Astrocyte (in vitro differentiated cells and primary cell): ENCODE measurements around the gene LYPLA2. TPM values are rescaled to one million over a fixed set of nuclear protein-coding genes. Genes with fewer than 3 reads are reported as not detected.
"Not testable (repeated sequence)": the region's sequence is repeated elsewhere in the genome, so short reads cannot be mapped to it uniquely, and the experiment has no call there.

Experiments
- DNase-seq: peaks from one replicate; pipeline ENCODE4 v3.0.0-alpha.2; 2010; ENCODE audit warnings: low read depth
- FAIRE-seq: peaks from 2 replicates; lab custom pipeline; 2011; peaks lifted over from hg19 to GRCh38; lab: Jason Lieb, UNC
- H2AFZ ChIP-seq: 2 replicates; pipeline ENCODE4 v1.6.0; 2012; ENCODE audit warnings: low read depth, low read length, inconsistent platforms
- H3K27ac ChIP-seq: 2 replicates; pipeline ENCODE4 v1.5.1; 2011; ENCODE audit warnings: low read depth, low read length, inconsistent platforms
- H3K27me3 ChIP-seq: 2 replicates; pipeline ENCODE4 v1.6.0; 2011; ENCODE audit warnings: low read length, inconsistent platforms; ENCODE audit not compliant: insufficient read depth
- H3K36me3 ChIP-seq: 2 replicates; pipeline ENCODE4 v1.5.1; 2011; ENCODE audit warnings: low read length, inconsistent platforms; ENCODE audit not compliant: insufficient read depth
- H3K4me1 ChIP-seq: 2 replicates; pipeline ENCODE4 v1.5.1; 2011; ENCODE audit warnings: low read length, inconsistent platforms; ENCODE audit not compliant: insufficient read depth
- H3K4me2 ChIP-seq: 2 replicates; pipeline ENCODE4 v1.6.0; 2012; ENCODE audit warnings: low read length, inconsistent platforms
- H3K4me3 ChIP-seq: 2 replicates; pipeline ENCODE4 v1.5.1; 2011; ENCODE audit warnings: low read depth, mild to moderate bottlenecking, low read length, inconsistent platforms; ENCODE audit not compliant: insufficient read depth
- H3K79me2 ChIP-seq: 2 replicates; pipeline ENCODE4 v1.6.0; 2012; ENCODE audit warnings: mild to moderate bottlenecking, low read length, inconsistent platforms; ENCODE audit not compliant: insufficient read depth
- H3K9ac ChIP-seq: 2 replicates; pipeline ENCODE4 v1.6.0; 2012; ENCODE audit warnings: mild to moderate bottlenecking, low read length, inconsistent platforms
- H3K9me3 ChIP-seq: 2 replicates; pipeline ENCODE4 v1.5.1; 2012; ENCODE audit warnings: low read depth, mild to moderate bottlenecking, low read length, inconsistent platforms; ENCODE audit not compliant: insufficient read depth
- H4K20me1 ChIP-seq: 2 replicates; pipeline ENCODE4 v1.6.0; 2012; ENCODE audit warnings: low read length, inconsistent platforms; ENCODE audit not compliant: insufficient read depth
- H3K27ac Mint-ChIP-seq: one replicate; pipeline ENCODE4 v1.8.0; 2021; ENCODE audit warnings: mild to moderate bottlenecking, mixed read lengths; ENCODE audit not compliant: unreplicated experiment
- H3K27me3 Mint-ChIP-seq: one replicate; pipeline ENCODE4 v1.8.0; 2021; ENCODE audit warnings: low read depth, mixed read lengths; ENCODE audit not compliant: unreplicated experiment
- H3K36me3 Mint-ChIP-seq: one replicate; pipeline ENCODE4 v1.8.0; 2021; ENCODE audit warnings: low read depth, mixed read lengths; ENCODE audit not compliant: unreplicated experiment
- H3K4me1 Mint-ChIP-seq: one replicate; pipeline ENCODE4 v1.8.0; 2021; ENCODE audit warnings: low read depth, mixed read lengths; ENCODE audit not compliant: unreplicated experiment
- H3K4me3 Mint-ChIP-seq: one replicate; pipeline ENCODE4 v1.8.0; 2021; ENCODE audit warnings: mild to moderate bottlenecking, moderate library complexity, mixed read lengths; ENCODE audit not compliant: unreplicated experiment
- H3K9me3 Mint-ChIP-seq: one replicate; pipeline ENCODE4 v1.8.0; 2021; ENCODE audit warnings: mild to moderate bottlenecking, mixed read lengths; ENCODE audit not compliant: unreplicated experiment
- EZH2 ChIP-seq: IDR thresholded peaks from 2 replicates; pipeline ENCODE4 v1.6.1; 2012; ENCODE audit warnings: mild to moderate bottlenecking, low read length, inconsistent platforms; ENCODE audit not compliant: insufficient read depth
- total RNA-seq: library from RNA; stranded (reverse); gene quantifications from 2 replicates; pipeline ENCODE4 v1.2.1, GENCODE V29; 2021
- TF ChIP-seq, protein P1 (sequence below): IDR thresholded peaks from 2 replicates; pipeline ENCODE4 v1.5.1; 2011; ENCODE audit warnings: low read depth, mild to moderate bottlenecking, inconsistent platforms, low read length, moderate library complexity; ENCODE audit not compliant: insufficient read depth

The LYPLA2 gene
- total RNA-seq, 1 donor from 2014 or later = 91.7 TPM

DNA sequence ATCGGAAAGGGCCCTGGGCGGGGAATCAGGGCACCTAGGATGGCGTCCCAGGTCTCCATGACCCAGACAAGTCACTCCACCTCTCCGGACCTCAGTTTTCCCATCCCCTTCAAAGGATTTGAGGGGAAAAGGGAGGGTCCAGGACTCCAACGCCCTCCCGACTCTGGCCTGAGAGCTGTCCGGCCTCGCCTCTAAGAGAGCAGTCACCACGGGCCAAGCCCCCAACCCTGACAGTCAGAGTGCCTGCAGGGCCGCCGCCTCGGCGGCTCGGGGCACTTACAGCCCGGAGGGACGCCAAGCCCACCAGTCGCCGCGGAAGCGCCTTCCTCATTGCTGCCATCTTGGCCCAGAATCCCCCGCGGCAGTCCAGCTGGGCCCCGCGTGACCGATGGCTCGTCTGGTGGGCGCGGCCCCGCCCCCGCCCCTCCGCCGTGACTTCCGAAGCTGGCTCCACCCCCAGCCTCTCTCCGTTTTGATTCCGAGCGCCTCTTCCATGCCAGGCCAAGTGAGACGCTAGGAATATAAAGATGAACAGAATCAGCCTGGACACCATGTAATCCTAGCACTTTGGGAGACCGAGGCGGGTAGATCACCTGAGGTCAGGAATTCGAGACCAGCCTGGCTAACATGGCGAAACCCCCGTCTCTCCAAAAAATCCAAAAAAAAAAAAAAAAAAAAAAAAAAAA, 34.3 kb downstream of the LYPLA2 start, which contains the start of gene HMGCL:
Gene HMGCL (minus strand): TSS at position 354 of the 686 bp plus-strand sequence. CDS start 14 bp downstream, at position 340.
- Histone ChIP-seq H3K9me3 (no peaks in the 10 kb centered on the region), H3K4me3 (peak within 1 kb of the TSS; percentile 98), H3K79me2 (peaks cover 16% of the 10 kb centered on the region), H3K27me3 (no peaks in the 10 kb centered on the region), H3K36me3 (peaks cover 2% of the 10 kb centered on the region), H3K4me2 (peak within 1 kb of the TSS; percentile 93), H4K20me1 (no peaks in the 10 kb centered on the region), H3K27ac (peak within 1 kb of the TSS; percentile 95), H3K4me1 (peaks cover 9% of the 10 kb centered on the region), H2AFZ (peak within 1 kb of the TSS; percentile 95), H3K9ac (peak within 1 kb of the TSS; percentile 100)
- H3K9me3 Mint-ChIP-seq = no peaks in the 10 kb centered on the region
- H3K4me3 Mint-ChIP-seq = peak within 1 kb of the TSS; percentile 95
- DNase-seq (peak; percentile 72), FAIRE-seq (peak; percentile 32)
- peaks cover 2% of the 10 kb centered on the region for H3K4me1 Mint-ChIP-seq
- peak within 1 kb of the TSS; percentile 93 for H3K27ac Mint-ChIP-seq
- TF ChIP-seq EZH2 = no peak
- TF ChIP-seq, protein P1, sequence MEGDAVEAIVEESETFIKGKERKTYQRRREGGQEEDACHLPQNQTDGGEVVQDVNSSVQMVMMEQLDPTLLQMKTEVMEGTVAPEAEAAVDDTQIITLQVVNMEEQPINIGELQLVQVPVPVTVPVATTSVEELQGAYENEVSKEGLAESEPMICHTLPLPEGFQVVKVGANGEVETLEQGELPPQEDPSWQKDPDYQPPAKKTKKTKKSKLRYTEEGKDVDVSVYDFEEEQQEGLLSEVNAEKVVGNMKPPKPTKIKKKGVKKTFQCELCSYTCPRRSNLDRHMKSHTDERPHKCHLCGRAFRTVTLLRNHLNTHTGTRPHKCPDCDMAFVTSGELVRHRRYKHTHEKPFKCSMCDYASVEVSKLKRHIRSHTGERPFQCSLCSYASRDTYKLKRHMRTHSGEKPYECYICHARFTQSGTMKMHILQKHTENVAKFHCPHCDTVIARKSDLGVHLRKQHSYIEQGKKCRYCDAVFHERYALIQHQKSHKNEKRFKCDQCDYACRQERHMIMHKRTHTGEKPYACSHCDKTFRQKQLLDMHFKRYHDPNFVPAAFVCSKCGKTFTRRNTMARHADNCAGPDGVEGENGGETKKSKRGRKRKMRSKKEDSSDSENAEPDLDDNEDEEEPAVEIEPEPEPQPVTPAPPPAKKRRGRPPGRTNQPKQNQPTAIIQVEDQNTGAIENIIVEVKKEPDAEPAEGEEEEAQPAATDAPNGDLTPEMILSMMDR = no peak
- H3K27me3 Mint-ChIP-seq = no peaks in the 10 kb centered on the region
- H3K36me3 Mint-ChIP-seq = no peaks in the 10 kb centered on the region

DNA sequence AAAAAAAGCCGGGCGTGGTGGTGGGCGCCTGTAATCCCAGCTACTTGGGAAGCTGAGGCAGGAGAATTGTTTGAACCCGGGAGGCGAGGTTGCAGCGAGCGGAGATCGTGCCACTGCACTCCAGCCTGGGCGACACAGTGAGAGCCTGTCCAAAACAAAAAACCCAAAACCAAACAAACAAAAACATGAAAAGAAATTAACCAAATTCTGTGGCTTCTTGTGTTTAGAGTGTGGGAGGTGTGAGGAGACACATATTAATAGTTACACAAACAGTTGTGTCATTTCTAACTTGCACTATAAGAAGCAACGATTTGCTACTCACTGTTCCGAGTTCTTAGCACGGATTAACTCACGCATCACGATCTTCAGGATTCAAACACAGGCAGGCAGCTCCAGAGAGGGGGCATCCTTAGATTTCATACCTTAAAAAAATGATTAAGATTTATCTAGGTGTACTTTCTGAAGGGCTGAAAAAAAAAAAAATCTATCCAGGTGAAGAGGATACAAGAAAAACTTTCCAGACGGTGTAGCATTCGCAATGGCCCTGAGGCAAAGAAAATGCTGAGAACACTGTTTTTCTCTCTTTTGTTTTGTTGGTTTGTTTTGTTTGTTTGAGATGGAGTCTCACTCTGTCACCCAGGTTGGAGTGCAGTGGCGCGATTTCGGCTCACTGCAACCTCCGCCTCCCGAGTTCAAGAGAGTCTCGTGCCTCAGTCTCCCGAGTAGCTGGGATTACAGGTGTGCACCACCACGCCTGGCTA, 35.0 kb downstream of the LYPLA2 start:
- peak overlapping the region; percentile 93 for H3K4me2 ChIP-seq
- DNase-seq = no peak
- H2AFZ ChIP-seq = peak overlapping the region; percentile 95
- Mint-ChIP-seq H3K36me3 (no peaks in the 10 kb centered on the region), H3K27ac (peak overlapping the region; percentile 93), H3K4me1 (peaks cover 2% of the 10 kb centered on the region), H3K9me3 (no peaks in the 10 kb centered on the region), H3K4me3 (peak overlapping the region; percentile 95), H3K27me3 (no peaks in the 10 kb centered on the region)
- H3K36me3 ChIP-seq = no peaks in the 10 kb centered on the region
- H4K20me1 ChIP-seq = no peaks in the 10 kb centered on the region
- TF ChIP-seq EZH2 = no peak
- TF ChIP-seq, protein P1 = no peak
- H3K9ac ChIP-seq = peak overlapping the region; percentile 100
- H3K4me1 ChIP-seq = peaks cover 9% of the 10 kb centered on the region
- no peaks in the 10 kb centered on the region for H3K9me3 ChIP-seq
- H3K4me3 ChIP-seq = peak overlapping the region; percentile 98
- H3K79me2 ChIP-seq = peaks cover 16% of the 10 kb centered on the region
- no peaks in the 10 kb centered on the region for H3K27me3 ChIP-seq
- no peak for FAIRE-seq
- peak overlapping the region; percentile 95 for H3K27ac ChIP-seq

DNA sequence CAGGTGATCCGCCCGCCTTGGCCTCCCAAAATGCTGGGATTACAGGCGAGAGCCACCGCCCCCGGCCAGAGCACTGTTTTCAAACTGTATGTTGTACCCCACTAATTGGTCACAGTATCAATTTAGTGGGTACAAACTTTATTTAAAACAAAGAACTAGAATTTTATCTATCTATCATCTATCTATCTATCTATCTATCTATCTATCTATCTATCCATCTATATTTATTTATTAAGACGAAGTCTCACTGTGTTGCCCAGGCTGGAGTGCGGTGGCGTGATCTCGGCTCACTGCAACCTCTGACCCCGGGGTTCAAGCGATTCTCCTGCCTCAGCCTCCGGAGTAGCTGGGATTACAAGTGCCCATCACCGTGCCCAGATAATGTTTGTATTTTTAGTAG, 35.6 kb downstream of the LYPLA2 start:
- H3K79me2 ChIP-seq = peaks cover 16% of the 10 kb centered on the region
- DNase-seq, FAIRE-seq, H3K4me3 Mint-ChIP-seq, H3K27me3 ChIP-seq, H3K4me3 ChIP-seq, H3K9me3 ChIP-seq, H3K36me3 Mint-ChIP-seq, H4K20me1 ChIP-seq, H3K27ac ChIP-seq, H3K4me2 ChIP-seq, H3K9ac ChIP-seq, H3K4me1 Mint-ChIP-seq, H3K4me1 ChIP-seq, H2AFZ ChIP-seq, H3K27me3 Mint-ChIP-seq, H3K27ac Mint-ChIP-seq, H3K9me3 Mint-ChIP-seq, H3K36me3 ChIP-seq: not testable (repeated sequence)
